Astrocyte (in vitro differentiated cells and primary cell): ENCODE results near the gene GDF7. TPM values are rescaled to one million over a fixed set of nuclear protein-coding genes. Genes with fewer than 3 reads are reported as not detected.

Source experiments
- DNase-seq: peaks from one replicate; pipeline ENCODE4 v3.0.0-alpha.2; 2010; ENCODE audit warnings: low read depth
- FAIRE-seq: peaks from 2 replicates; lab custom pipeline; 2011; peaks lifted over from hg19 to GRCh38; lab: Jason Lieb, UNC
- H2AFZ ChIP-seq: 2 replicates; pipeline ENCODE4 v1.6.0; 2012; ENCODE audit warnings: low read depth, low read length, inconsistent platforms
- H3K27ac ChIP-seq: 2 replicates; pipeline ENCODE4 v1.5.1; 2011; ENCODE audit warnings: low read depth, low read length, inconsistent platforms
- H3K27me3 ChIP-seq: 2 replicates; pipeline ENCODE4 v1.6.0; 2011; ENCODE audit warnings: low read length, inconsistent platforms; ENCODE audit not compliant: insufficient read depth
- H3K36me3 ChIP-seq: 2 replicates; pipeline ENCODE4 v1.5.1; 2011; ENCODE audit warnings: low read length, inconsistent platforms; ENCODE audit not compliant: insufficient read depth
- H3K4me1 ChIP-seq: 2 replicates; pipeline ENCODE4 v1.5.1; 2011; ENCODE audit warnings: low read length, inconsistent platforms; ENCODE audit not compliant: insufficient read depth
- H3K4me2 ChIP-seq: 2 replicates; pipeline ENCODE4 v1.6.0; 2012; ENCODE audit warnings: low read length, inconsistent platforms
- H3K4me3 ChIP-seq: 2 replicates; pipeline ENCODE4 v1.5.1; 2011; ENCODE audit warnings: low read depth, mild to moderate bottlenecking, low read length, inconsistent platforms; ENCODE audit not compliant: insufficient read depth
- H3K79me2 ChIP-seq: 2 replicates; pipeline ENCODE4 v1.6.0; 2012; ENCODE audit warnings: mild to moderate bottlenecking, low read length, inconsistent platforms; ENCODE audit not compliant: insufficient read depth
- H3K9ac ChIP-seq: 2 replicates; pipeline ENCODE4 v1.6.0; 2012; ENCODE audit warnings: mild to moderate bottlenecking, low read length, inconsistent platforms
- H3K9me3 ChIP-seq: 2 replicates; pipeline ENCODE4 v1.5.1; 2012; ENCODE audit warnings: low read depth, mild to moderate bottlenecking, low read length, inconsistent platforms; ENCODE audit not compliant: insufficient read depth
- H4K20me1 ChIP-seq: 2 replicates; pipeline ENCODE4 v1.6.0; 2012; ENCODE audit warnings: low read length, inconsistent platforms; ENCODE audit not compliant: insufficient read depth
- H3K27ac Mint-ChIP-seq: one replicate; pipeline ENCODE4 v1.8.0; 2021; ENCODE audit warnings: mild to moderate bottlenecking, mixed read lengths; ENCODE audit not compliant: unreplicated experiment
- H3K27me3 Mint-ChIP-seq: one replicate; pipeline ENCODE4 v1.8.0; 2021; ENCODE audit warnings: low read depth, mixed read lengths; ENCODE audit not compliant: unreplicated experiment
- H3K36me3 Mint-ChIP-seq: one replicate; pipeline ENCODE4 v1.8.0; 2021; ENCODE audit warnings: low read depth, mixed read lengths; ENCODE audit not compliant: unreplicated experiment
- H3K4me1 Mint-ChIP-seq: one replicate; pipeline ENCODE4 v1.8.0; 2021; ENCODE audit warnings: low read depth, mixed read lengths; ENCODE audit not compliant: unreplicated experiment
- H3K4me3 Mint-ChIP-seq: one replicate; pipeline ENCODE4 v1.8.0; 2021; ENCODE audit warnings: mild to moderate bottlenecking, moderate library complexity, mixed read lengths; ENCODE audit not compliant: unreplicated experiment
- H3K9me3 Mint-ChIP-seq: one replicate; pipeline ENCODE4 v1.8.0; 2021; ENCODE audit warnings: mild to moderate bottlenecking, mixed read lengths; ENCODE audit not compliant: unreplicated experiment
- EZH2 ChIP-seq: IDR thresholded peaks from 2 replicates; pipeline ENCODE4 v1.6.1; 2012; ENCODE audit warnings: mild to moderate bottlenecking, low read length, inconsistent platforms; ENCODE audit not compliant: insufficient read depth
- total RNA-seq: library from RNA; stranded (reverse); gene quantifications from 2 replicates; pipeline ENCODE4 v1.2.1, GENCODE V29; 2021
- TF ChIP-seq, protein P1 (sequence below): IDR thresholded peaks from 2 replicates; pipeline ENCODE4 v1.5.1; 2011; ENCODE audit warnings: low read depth, mild to moderate bottlenecking, inconsistent platforms, low read length, moderate library complexity; ENCODE audit not compliant: insufficient read depth

The GDF7 gene
- total RNA-seq, 1 donor from 2014 or later = 1.9 TPM

DNA sequence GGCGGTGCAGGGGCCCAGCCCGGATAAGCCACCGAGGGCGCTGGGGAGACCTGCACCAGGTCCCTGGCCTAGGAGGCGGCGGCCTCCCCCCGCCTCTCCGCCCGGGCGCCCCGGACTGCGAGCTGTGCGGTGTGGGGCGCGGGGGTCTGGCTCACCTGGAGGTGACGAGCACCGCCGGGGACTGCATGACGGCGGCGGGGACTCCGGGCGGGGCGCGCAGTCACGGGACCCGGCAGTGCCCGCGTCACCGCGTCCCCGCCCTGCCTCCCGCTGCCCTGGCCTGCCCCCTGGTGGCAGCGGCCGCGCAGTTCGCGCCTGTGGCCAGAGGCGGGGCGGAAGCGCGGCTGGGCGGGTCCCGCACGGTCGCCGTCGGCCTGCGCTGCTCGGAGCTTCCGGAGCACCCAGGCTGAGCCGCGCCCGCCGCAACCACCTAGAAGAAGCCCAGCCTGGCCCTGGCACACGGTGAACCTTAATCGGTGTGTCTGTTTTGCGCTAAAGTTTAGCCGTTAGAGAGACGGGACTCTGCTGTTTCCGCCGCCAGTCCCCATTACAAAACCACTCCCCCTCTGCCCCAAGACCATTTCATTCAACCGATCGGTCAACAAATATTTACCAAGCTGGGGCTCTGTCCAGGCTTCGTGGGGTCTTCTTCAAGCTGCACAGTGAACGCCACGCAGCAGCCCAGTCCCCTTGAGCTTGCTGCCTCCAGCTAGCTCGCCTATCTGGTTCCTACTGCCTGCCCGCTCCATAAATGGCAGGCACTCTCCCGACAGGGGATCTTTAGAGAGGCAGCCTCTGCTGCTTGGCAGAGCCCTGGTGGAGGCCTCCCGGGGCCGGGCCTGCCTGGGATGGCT lies 15.8 kb upstream of the GDF7 start, which contains the start of gene HS1BP3:
Gene HS1BP3 (minus strand): TSS at position 222 of the 854 bp plus-strand sequence. CDS start 35 bp downstream, at position 187.
- H3K27me3 Mint-ChIP-seq = peaks cover 9% of the 10 kb centered on the region
- Histone ChIP-seq H3K27ac (peak within 1 kb of the TSS; percentile 73), H3K9ac (peak within 1 kb of the TSS; percentile 90), H3K27me3 (peaks cover 14% of the 10 kb centered on the region), H3K4me1 (peaks cover 13% of the 10 kb centered on the region), H3K9me3 (no peaks in the 10 kb centered on the region), H3K79me2 (peaks cover 16% of the 10 kb centered on the region), H2AFZ (peak within 1 kb of the TSS; percentile 99), H3K4me2 (peak within 1 kb of the TSS; percentile 92), H4K20me1 (no peaks in the 10 kb centered on the region), H3K4me3 (peak within 1 kb of the TSS; percentile 81), H3K36me3 (no peaks in the 10 kb centered on the region)
- H3K27ac Mint-ChIP-seq = peak within 1 kb of the TSS; percentile 86
- FAIRE-seq = no peak
- peaks cover 3% of the 10 kb centered on the region for H3K36me3 Mint-ChIP-seq
- no peaks in the 10 kb centered on the region for H3K9me3 Mint-ChIP-seq
- DNase-seq = peak; percentile 38
- peaks cover 26% of the 10 kb centered on the region for H3K4me1 Mint-ChIP-seq
- peak within 1 kb of the TSS; percentile 93 for H3K4me3 Mint-ChIP-seq
- TF ChIP-seq, protein P1, sequence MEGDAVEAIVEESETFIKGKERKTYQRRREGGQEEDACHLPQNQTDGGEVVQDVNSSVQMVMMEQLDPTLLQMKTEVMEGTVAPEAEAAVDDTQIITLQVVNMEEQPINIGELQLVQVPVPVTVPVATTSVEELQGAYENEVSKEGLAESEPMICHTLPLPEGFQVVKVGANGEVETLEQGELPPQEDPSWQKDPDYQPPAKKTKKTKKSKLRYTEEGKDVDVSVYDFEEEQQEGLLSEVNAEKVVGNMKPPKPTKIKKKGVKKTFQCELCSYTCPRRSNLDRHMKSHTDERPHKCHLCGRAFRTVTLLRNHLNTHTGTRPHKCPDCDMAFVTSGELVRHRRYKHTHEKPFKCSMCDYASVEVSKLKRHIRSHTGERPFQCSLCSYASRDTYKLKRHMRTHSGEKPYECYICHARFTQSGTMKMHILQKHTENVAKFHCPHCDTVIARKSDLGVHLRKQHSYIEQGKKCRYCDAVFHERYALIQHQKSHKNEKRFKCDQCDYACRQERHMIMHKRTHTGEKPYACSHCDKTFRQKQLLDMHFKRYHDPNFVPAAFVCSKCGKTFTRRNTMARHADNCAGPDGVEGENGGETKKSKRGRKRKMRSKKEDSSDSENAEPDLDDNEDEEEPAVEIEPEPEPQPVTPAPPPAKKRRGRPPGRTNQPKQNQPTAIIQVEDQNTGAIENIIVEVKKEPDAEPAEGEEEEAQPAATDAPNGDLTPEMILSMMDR = peak; percentile 39
- TF ChIP-seq EZH2 = no peak

DNA sequence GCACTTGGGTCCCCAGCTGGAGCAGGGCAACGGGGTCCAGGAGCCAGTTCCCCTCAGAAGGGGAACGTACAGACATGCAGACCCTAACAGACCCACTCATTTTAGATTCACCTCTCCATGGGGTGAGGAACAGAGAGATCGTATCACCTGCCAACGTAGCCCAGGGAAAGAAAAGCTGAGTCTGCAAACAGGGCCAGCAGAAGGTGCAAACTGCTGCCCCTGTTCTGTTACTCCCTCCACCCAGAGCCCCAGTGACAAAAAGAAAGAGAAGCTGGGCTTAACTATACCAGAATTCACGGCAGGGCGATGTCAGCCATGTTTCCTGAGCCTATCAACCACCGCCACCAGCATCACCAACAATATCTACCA lies 15.2 kb upstream of the GDF7 start:
- Mint-ChIP-seq H3K9me3 (no peaks in the 10 kb centered on the region), H3K4me1 (peaks cover 26% of the 10 kb centered on the region), H3K27ac (no peak overlapping the region), H3K27me3 (peaks cover 9% of the 10 kb centered on the region), H3K36me3 (peaks cover 3% of the 10 kb centered on the region), H3K4me3 (peak overlapping the region; percentile 89)
- TF ChIP-seq, protein P1 = no peak
- TF ChIP-seq EZH2 = no peak
- no peaks in the 10 kb centered on the region for H4K20me1 ChIP-seq
- DNase-seq (no peak), FAIRE-seq (no peak)
- H2AFZ ChIP-seq = peak overlapping the region; percentile 99
- H3K4me2 ChIP-seq = peak overlapping the region; percentile 92
- H3K36me3 ChIP-seq = no peaks in the 10 kb centered on the region
- H3K4me1 ChIP-seq = peaks cover 13% of the 10 kb centered on the region
- no peaks in the 10 kb centered on the region for H3K9me3 ChIP-seq
- peaks cover 16% of the 10 kb centered on the region for H3K79me2 ChIP-seq
- H3K9ac ChIP-seq = peak overlapping the region; percentile 90
- H3K27me3 ChIP-seq = peaks cover 20% of the 10 kb centered on the region
- peak overlapping the region; percentile 81 for H3K4me3 ChIP-seq
- no peak overlapping the region for H3K27ac ChIP-seq
